HG02938 (cell line): ENCODE data around the gene KCNC3.

Source experiments
- ATAC-seq: cut with Tn5 transposase; IDR thresholded peaks from one replicate; pipeline ENCODE4 v1.9.1; 2021; ENCODE audit warnings: mild to moderate bottlenecking, moderate library complexity; ENCODE audit not compliant: unreplicated experiment

The KCNC3 gene

DNA sequence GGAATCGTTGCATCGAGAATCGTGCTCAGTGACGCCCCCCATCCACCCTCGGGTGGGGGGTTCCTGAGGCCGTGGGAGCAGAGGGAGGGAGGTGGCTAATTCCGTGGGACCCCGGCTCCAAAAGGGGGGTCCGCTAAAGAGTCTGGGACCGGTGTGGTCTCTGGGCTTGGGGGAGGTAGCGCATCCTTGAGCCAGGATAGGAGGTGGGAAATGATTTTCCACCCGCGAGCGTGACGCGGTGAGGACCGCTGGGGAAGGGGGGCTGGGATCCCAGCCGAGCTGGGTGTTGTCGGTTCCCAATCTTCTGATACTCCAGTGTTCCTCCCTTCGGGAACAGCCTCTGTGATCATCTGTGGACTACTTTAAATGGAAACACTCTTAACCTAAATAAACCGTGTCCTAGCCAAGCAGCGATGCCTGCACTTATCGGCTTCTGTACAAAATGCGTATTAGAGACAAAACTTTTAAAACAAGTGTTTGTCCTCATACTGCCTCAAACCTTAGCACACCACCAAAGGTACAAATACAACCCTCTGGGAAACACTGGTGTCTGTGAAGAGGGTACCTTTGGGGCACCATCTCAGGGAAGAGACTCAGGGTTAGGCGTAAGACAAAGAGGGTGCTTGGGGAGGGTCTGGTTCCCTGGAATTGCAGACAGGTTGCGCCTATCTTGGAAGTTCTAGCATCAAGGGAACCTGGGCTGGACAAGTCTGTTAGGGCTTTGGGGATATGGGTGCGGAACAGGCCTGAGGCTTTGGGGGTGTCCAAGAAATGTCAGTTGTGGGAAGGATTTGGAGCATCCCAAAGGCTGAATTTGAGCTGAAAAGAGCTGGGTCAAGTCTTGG is 16.0 kb downstream of the KCNC3 start:
- no peak for ATAC-seq

DNA sequence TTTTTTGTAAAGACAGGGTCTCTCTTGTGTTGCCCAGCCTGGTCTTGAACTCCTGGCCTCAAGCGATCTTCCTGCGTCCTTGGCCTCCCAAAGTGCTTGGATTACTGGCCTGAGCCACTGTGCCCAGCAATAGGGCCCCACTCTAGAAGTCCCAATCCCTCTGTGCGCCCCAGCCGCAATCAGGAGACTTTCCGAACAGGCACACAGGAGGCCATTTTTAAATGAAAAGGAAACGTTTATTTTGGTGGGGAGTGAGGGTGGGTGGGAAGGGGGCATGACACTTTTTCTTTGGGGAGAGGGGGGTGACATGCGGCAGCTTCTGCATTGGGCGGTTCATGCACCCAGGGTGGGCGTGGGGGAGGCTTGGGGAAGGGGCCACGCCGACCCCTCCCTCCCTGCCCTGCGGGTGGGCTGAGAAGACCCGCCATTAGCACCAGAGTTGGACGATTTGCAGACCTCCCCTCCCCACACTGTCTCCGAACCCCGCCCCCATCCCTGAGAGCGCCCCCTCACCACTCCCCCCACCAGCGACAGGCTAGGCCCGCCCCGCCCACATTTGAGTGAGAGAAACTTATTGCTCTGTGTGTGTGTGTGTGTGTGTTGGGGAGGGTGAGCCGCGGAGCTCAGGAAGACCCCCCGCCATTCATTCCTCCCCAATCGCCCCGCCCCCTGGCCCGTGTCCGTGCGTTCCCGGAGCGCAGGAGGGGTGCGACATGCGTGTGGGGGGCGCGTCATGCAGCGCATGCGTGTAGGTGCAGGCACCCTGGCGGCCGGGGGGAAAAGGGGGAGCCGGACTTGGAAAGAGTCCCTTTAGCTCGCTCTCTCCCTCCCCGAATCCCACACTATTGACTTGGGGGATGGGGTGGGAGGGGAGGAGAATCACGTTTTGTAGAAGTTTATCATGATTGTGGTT is 17.2 kb downstream of the KCNC3 start:
- ATAC-seq: no peak

DNA sequence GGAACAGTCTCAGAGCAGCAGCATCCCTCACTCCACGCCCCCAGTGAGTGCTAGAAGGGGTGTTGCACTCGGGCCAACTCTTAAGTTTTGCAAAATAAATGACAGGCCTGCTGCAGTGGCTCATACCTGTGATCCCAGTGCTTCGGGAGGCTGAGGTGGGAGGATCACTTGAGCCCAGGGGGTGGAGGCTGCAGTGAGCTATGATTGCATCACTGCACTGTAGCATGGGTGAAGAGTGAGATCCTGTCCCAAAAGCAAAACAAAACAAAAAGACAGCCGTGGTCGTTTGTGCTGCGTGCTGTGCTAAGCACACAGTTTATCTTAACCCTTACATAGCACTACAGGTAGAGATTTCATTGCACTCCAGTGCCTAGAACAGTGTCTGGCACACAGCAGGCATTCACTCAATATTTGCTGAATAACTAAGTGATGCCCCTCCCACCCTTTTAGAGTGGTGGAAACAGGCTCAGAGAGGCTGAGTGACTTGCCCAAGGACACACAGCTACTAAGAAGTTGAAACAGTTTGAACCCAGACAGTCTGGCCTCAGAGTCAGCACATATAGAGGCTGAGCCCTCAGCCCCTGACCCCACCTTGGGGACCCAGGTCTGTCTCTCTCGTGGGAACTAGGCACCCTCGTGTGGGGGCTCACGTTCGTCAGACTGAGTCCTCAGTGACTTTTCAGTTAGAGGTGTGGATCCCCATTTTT is 18.3 kb downstream of the KCNC3 start:
- no peak for ATAC-seq

DNA sequence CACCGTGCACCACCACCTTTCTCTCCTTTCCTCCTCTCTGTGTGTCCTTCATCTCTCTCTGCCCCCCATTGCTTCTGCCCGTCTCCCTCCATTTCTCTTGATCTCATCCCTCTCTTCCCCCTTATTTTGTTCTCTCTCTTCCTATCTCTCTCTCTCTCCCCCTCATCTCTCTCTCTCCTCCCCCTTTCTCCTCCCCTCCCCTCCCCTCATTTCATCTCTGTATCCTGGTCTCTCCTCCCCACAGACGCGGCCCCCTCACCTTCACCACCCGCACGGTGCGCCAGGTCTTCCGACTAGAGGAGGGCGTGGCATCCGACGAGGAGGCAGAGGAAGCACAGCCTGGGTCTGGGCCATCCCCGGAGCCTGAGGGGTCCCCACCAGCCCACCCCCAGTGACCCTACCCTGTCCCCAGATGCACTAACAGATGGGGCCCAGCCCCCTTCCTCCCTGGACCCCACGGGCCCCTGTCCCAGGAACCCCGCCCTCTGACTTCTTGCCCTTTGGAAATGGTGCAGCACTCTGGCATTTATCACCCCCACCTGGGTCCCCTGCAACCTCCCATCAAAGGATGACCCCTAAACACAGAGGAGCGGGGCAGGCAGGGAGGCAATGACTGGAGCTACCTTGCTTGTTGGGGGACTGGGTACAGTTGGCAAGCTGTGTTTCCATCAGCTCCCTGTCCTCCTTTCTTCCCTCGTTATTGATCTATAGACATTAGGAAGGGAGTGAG is 19.6 kb downstream of the KCNC3 start:
- no peak for ATAC-seq

DNA sequence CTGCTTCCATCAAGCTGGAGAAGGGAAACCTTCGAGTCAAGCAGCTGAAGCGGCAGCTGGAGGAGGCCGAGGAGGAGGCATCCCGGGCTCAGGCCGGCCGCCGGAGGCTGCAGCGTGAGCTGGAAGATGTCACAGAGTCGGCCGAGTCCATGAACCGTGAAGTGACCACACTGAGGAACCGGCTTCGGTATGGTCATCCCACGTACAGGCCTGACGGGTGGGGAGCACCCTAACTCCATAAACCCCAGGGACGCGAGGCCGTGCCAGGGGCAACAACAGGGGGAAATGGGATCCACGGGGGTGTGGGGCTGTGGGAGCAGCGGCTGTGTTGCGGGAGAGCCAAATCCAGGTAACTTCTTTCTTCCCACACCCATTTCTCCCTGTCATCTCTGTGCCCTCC is 20.2 kb downstream of the KCNC3 start:
- no peak for ATAC-seq

DNA sequence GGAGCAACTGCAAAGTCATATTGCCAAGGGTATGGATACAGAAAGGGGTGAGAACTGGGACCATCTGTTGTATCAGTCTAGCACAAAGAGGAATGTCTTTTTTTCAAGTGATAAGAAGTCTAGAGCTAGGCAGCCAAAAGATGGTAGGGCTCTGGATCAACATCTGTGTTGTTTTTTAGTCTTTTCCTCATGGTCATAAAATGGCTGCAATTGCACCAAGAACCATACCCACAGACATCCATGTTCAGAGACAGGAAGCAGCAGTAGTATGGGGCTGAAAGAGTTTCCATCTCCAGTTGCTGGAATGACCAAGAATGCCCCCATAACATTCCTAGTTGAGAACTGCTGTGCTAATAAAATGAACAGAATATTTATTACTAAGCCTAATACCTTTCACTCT is 25.6 kb downstream of the KCNC3 start:
- ATAC-seq: no peak

DNA sequence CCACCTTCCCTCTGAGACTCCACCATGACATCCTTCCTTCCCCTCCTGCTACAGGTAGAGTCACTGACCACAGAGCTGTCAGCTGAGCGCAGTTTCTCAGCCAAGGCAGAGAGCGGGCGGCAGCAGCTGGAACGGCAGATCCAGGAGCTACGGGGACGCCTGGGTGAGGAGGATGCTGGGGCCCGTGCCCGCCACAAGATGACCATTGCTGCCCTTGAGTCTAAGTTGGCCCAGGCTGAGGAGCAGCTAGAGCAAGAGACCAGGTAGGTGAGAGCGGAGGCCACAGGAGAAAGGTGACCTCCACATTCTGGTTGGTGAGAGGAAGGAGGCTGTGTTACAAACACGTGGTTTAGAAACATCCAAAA is 27.6 kb downstream of the KCNC3 start:
- ATAC-seq: no peak

DNA sequence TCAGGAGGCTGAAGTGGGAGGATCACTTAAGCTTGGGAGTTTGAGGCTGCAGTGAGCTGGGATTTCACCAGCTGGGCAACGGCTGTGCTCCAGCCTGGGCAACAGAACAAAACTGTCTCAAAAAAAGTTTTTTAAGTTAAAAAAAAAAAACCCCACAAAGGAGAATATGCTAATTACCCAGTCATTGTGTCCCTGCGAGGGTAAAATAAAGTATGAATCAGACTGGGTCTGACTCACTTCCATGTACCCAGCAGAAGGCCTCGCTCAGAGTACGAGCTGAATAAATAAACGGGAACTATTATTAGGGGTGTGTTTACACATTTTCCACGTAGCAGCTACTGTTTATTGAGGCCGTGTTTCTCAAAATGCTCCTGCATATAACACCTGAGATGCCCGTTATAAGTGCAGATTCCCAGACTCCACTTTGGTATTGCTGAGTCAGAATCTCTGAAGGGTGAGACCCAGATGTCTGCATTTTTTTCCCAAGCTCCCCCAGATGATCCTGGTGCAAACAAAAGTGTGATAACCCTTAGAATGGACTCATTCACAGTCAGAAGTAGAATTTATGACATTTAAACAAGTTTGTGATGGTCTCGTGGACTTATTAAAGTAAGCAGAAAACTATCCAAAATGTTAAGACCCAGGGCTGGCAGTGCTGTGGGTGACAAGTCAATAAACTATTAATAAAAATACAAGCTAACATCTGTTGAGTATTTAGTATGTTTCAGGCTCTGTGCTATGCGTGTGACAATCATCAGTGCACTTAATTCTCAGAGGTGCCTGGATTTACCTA is 28.2 kb downstream of the KCNC3 start:
- ATAC-seq: no peak

DNA sequence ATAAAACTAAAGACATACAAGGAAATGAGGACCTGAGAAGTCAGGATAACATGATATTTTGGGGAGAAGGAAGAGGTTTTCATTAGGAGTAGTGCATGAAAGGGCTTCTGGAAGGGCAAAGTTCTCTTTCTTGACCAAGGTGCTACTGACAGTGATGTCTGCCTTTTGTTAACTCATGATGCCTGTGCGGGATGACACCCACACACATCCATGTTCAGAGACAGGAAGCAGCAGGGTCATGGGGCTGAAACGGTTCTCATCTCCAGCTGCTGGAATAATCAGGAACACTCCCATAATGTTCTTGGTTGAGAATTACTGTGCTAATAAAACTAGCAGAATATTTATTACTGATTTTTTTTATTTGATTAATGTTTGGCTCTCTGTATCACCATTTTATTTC is 29.1 kb downstream of the KCNC3 start:
- no peak for ATAC-seq

DNA sequence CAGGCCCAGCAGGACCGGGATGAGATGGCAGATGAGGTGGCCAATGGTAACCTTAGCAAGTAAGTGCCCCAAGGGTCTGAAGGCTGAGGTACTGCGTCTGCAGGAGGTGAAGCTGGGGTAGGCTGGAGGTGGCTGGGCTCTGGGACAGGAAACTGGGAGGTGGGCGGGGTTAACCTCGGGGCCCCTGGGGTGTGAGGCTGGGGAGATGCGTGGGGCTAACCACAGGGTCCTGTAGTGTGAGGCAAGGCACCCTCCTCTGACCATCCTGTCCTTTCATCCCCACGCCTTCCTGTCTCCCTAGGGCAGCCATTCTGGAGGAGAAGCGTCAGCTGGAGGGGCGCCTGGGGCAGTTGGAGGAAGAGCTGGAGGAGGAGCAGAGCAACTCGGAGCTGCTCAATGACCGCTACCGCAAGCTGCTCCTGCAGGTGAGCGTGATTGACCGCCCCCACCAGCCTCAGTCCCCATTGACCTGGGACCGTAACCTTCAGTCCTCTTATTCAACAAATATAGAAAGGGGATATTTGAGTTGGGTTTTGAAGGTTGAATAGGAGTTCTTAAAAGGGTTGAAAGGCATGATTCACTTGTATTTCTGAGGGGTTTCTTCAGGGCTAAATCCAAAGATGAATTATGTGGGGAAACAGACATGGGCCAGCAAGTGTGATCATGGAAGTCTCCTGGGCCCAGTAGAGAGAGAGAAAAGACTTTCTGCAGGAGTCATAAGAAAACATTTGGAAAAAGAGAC is 35.7 kb downstream of the KCNC3 start:
- ATAC-seq: no peak

DNA sequence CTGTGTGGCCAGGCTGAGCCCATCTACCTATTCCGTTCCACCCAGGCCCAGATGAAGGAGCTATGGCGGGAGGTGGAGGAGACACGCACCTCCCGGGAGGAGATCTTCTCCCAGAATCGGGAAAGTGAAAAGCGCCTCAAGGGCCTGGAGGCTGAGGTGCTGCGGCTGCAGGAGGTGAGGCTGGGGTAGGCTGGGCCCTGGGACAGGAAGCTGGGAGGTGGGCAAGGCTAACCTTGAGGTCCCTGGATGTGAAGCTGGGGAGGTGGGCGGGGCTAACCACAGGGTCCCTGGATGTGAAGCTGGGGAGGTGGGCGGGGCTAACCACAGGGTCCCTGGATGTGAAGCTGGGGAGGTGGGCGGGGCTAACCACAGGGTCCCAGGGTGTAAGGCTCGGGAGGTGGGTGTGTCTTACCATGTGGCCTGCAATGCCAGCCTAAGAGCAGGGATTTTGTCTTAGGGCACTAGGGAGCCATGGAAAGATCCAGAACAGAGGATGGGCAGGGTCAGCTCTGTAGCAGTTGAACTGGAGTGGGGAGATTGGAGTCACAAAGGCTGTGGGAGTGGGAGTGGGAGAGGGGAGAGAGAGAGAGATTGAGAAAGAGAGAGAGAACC is 36.9 kb downstream of the KCNC3 start:
- ATAC-seq: no peak

DNA sequence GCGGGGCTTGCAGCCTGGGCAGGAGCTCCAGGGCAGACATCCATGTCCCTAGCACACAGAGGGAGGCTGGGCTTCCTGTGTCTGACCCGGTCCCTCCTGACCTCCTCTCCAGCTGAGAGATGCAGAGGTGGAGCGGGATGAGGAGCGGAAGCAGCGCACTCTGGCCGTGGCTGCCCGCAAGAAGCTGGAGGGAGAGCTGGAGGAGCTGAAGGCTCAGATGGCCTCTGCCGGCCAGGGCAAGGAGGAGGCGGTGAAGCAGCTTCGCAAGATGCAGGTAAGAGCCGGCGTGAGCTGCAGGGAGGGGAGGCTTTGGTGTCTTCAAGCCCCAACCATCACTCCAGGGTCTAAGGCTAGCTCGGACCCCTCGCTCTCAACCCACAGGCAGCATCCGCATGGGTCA is 38.4 kb downstream of the KCNC3 start:
- ATAC-seq: no peak

DNA sequence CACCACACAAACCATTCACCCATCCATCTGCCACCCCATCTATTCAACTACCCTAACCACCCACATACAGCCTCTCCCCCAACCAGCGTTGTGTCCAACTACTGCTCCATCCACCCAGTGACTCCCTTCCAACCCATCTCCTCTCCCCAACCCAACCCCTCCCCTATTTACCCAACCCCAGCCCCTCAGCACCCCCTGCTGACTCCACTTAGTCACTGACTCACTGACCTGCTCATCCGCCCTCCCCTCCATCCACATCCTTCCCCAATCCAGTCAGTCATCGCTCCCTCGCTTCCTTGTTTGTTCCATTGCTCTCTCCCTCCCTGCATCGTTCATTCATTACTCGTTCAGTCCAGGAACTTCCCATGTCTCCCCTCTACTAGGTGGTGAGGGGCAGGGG is 39.2 kb downstream of the KCNC3 start:
- no peak for ATAC-seq

DNA sequence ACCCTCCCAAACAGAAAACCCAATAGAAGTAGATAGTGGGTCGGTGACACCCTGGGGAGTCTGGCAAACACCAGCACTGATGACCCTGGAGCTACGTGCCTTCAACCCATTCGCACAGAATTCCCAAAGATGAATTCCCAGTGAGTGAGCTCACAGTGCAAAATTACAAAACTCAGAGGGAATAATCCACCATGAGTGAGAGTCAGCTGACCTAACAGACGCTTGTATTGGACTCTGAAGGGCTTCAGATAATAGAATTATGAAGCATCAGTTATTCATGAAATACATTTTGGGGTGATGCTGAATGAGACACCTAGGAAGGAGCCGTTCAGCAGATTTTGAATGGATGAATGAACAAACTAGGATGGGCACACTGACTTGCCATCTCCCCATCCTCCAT is 40.2 kb downstream of the KCNC3 start:
- no peak for ATAC-seq

DNA sequence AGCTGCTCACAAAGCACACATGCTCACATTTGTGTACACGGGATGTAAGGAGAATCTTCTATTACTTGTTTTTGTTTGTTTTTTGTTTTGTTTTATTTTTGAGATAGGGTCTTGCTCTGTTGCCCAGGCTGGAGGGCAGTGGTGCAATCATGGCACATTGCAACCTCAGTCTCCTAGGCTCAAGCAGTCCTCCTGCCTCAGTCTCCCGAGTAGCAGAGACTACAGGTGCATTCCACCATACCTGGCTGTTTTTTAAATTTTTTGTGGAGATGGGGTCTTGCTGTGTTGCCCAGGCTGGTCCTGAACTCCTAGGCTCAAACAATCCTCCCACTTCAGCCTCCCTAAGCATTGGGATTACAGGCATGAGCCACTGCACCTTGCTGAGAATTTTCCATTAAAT is 41.8 kb downstream of the KCNC3 start:
- no peak for ATAC-seq

DNA sequence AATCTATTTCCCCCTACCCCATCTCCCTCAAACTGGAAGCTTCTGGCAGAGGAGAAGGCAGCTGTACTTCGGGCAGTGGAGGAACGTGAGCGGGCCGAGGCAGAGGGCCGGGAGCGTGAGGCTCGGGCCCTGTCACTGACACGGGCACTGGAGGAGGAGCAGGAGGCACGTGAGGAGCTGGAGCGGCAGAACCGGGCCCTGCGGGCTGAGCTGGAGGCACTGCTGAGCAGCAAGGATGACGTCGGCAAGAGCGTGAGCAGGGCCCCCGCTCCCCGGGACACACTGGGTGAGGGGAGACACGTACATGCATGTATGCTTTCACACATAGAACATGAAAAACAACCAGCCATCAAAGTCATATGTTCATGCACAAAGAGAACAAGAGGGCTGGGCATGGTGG is 42.7 kb downstream of the KCNC3 start:
- no peak for ATAC-seq

DNA sequence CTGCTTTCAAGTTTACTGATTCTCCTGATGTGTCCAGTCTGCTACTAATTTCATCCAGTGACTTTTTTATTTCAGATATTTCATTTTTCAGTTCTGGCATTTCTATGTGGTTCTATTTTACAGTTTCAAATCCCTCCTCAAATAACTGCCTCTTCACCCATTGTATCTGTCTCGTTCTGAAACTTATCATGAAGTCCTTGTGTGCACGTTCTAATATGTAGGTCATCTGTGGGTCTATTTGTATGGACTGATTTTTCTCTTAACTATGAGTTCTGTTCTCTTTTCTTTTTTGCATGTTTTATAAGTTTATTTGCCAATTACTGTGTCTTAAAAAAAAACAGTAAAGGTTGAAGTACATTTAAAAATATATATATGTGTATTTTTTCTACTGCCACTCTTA is 43.3 kb downstream of the KCNC3 start:
- no peak for ATAC-seq

DNA sequence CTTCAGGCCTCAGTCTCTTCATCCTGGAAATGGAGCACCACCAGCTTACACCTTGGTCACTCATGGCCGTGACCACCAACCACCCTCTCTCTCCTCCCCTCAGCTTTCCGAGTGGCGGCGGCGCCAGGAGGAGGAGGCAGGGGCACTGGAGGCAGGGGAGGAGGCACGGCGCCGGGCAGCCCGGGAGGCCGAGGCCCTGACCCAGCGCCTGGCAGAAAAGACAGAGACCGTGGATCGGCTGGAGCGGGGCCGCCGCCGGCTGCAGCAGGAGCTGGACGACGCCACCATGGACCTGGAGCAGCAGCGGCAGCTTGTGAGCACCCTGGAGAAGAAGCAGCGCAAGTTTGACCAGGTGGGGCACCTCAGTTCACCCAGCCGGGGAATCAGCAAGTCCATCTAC is 47.7 kb downstream of the KCNC3 start:
- ATAC-seq: no peak

DNA sequence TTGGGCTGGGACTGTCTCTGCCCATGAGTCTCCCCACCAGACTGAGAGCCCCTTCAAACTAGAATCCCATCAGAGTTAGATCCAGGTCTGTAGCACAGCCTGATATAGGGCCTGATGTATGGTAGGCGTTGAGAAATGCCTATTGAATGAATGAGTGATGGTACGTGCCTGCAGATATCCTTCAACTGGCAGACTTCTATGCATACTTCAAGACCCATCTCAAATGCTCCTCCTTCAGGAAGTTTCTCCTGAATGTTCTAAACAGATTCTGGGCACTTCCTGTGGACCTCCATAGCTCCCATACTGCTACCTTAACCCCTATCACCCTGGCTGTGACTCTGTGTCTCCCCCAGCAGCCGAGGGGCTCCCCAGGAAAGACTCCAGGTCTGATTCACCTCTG is 48.2 kb downstream of the KCNC3 start:
- ATAC-seq: no peak
